H1 (cell line): Measurements from ENCODE around the gene ZSCAN22. TPM values are rescaled to one million over a fixed set of nuclear protein-coding genes. Genes with fewer than 3 reads are reported as not detected.

Source experiments
- POLR2A ChIP-seq, 2 experiments: IDR thresholded peaks; 1 replicate in 1 of 2; 2 replicates in 1 of 2; pipeline ENCODE4 v1.6.1; 2011; ENCODE audit warnings: low read depth in 2 of 2, low read length in 2 of 2, mild to moderate bottlenecking in 2 of 2; ENCODE audit errors: control extremely low read depth in 1 of 2
- polyA plus RNA-seq, 7 experiments: library from polyadenylated mRNA; depleted of rRNA in 3 of 7; stranded (reverse) in 5 of 7; unstranded in 2 of 7; fragments of >200 nt in 5 of 7; fragments of 200-250 nt in 2 of 7; gene quantifications; 1 replicate in 5 of 7; 2 replicates in 1 of 7; 4 replicates in 1 of 7; pipeline versions ENCODE4 v1.2.1 to v1.2.3, GENCODE V29; 2011 to 2013; ENCODE audit warnings: missing spikeins in 2 of 7, mixed read lengths in 2 of 7
- total RNA-seq: library from RNA; stranded (reverse); fragmentation: NEBNext Ultra II Directional; extraction: Animal tissue kit (Norgen Biotek cat#: 25700); gene quantifications from 2 replicates; pipeline ENCODE4 v1.2.1, GENCODE V29; 2021

The ZSCAN22 gene
- total and polyA plus RNA-seq, 2 of the 8 experiments (the other 6 are each of a cell fraction or from before 2014, with no cell fraction given), result 3.2 to 3.3 TPM

- no peak for TF ChIP-seq POLR2A (IDR thresholded peaks at IDR 0.05; ENCODE audit: control extremely low read depth in 1 of 2, low read depth in 2 of 2, low read length in 2 of 2)
Measured at GRCh38 chr19:58352760-58353671, 26.2 kb downstream of the ZSCAN22 start, which contains the start of gene A1BG (continued).
